HEK293 (cell line): Measurements from ENCODE around the gene CHST8.
A peak's percentile ranks its signal among the peaks of the same experiment; 100 is the strongest.

ENCODE experiments used
- CTCF ChIA-PET: fragments of 350-600 bp; formaldehyde crosslinking; extraction: SDS; loops from one replicate; lab custom pipeline; 2021; ENCODE audit warnings: antibody characterized with exemption; lab: Yijun Ruan, JAX
- POLR2A ChIA-PET: fragments of 300-600 bp; formaldehyde crosslinking; extraction: SDS; loops from one replicate; lab custom pipeline; 2020; ENCODE audit warnings: antibody characterized with exemption, inconsistent platforms; lab: Yijun Ruan, JAX
- H3K27ac ChIP-seq: fragments of 200-500 bp; sonication (Bioruptor generic); 2 replicates; pipeline ENCODE4 v1.5.1; 2014; ENCODE audit warnings: low read depth, low read length, control low read depth, inconsistent platforms; ENCODE audit errors: extremely low read depth
- H3K36me3 ChIP-seq, 2 experiments: fragments of 200-500 bp in 1 of 2; sonication (Bioruptor generic) in 1 of 2; 1 replicate in 1 of 2; 2 replicates in 1 of 2; pipeline ENCODE4 v1.5.1; 2014 to 2017; ENCODE audit warnings: inconsistent platforms in 2 of 2, low read length in 2 of 2; ENCODE audit not compliant: control insufficient read depth in 2 of 2, insufficient read depth in 1 of 2
- H3K4me1 ChIP-seq: fragments of 200-500 bp; sonication (Bioruptor generic); 2 replicates; pipeline ENCODE4 v1.5.1; 2014; ENCODE audit warnings: mild to moderate bottlenecking, low read length, inconsistent platforms; ENCODE audit not compliant: control insufficient read depth, insufficient read depth
- H3K4me3 ChIP-seq: 2 replicates; pipeline ENCODE4 v1.5.1; 2011; ENCODE audit warnings: low read depth, mild to moderate bottlenecking, control low read depth, low read length, moderate library complexity
- H3K9me3 ChIP-seq: fragments of 200-500 bp; sonication (Bioruptor generic); 2 replicates; pipeline ENCODE4 v1.5.1; 2014; ENCODE audit warnings: low read depth, low read length, inconsistent platforms; ENCODE audit not compliant: control insufficient read depth, insufficient read depth
- SCRT1 ChIP-seq: fragments of 450-650 bp; formaldehyde crosslinking; IDR thresholded peaks from 2 replicates; pipeline ENCODE4 v1.5.1; 2016; ENCODE audit warnings: missing biosample characterization, missing genetic modification characterization, borderline replicate concordance
- WT1 ChIP-seq: fragments of 450-650 bp; formaldehyde crosslinking; IDR thresholded peaks from 2 replicates; pipeline ENCODE4 v1.5.1; 2016; ENCODE audit warnings: missing biosample characterization, missing genetic modification characterization
- ZBTB17 ChIP-seq: fragments of 450-650 bp; formaldehyde crosslinking; IDR thresholded peaks from 2 replicates; pipeline ENCODE4 v1.5.1; 2016; ENCODE audit warnings: missing biosample characterization, missing genetic modification characterization
- ZBTB20 ChIP-seq: fragments of 450-650 bp; formaldehyde crosslinking; IDR thresholded peaks from 2 replicates; pipeline ENCODE4 v1.5.1; 2016; ENCODE audit warnings: missing biosample characterization, missing genetic modification characterization
- ZIC2 ChIP-seq: fragments of 450-650 bp; formaldehyde crosslinking; IDR thresholded peaks from 2 replicates; pipeline ENCODE4 v1.5.1; 2016; ENCODE audit warnings: missing biosample characterization, missing genetic modification characterization
- ZNF2 ChIP-seq: fragments of 450-650 bp; formaldehyde crosslinking; IDR thresholded peaks from 2 replicates; pipeline ENCODE4 v1.5.1; 2016; ENCODE audit warnings: missing biosample characterization, missing genetic modification characterization
- ZNF658 ChIP-seq: fragments of 450-650 bp; formaldehyde crosslinking; IDR thresholded peaks from 2 replicates; pipeline ENCODE4; 2016; ENCODE audit warnings: missing biosample characterization, missing genetic modification characterization
- ZNF660 ChIP-seq: fragments of 450-650 bp; IDR thresholded peaks from 2 replicates; pipeline ENCODE4 v1.5.1; 2018; ENCODE audit warnings: missing biosample characterization, mild to moderate bottlenecking, missing genetic modification characterization
- ZNF76 ChIP-seq: fragments of 450-650 bp; formaldehyde crosslinking; IDR thresholded peaks from 2 replicates; pipeline ENCODE4; 2016; ENCODE audit warnings: low read depth, missing biosample characterization, missing genetic modification characterization, borderline replicate concordance
- ZSCAN16 ChIP-seq: fragments of 450-650 bp; formaldehyde crosslinking; IDR thresholded peaks from 2 replicates; pipeline ENCODE4 v1.5.1; 2016; ENCODE audit warnings: missing biosample characterization, missing genetic modification characterization
- TF ChIP-seq, protein P1 (sequence below): fragments of 450-650 bp; formaldehyde crosslinking; IDR thresholded peaks from 2 replicates; pipeline ENCODE4 v1.5.1; 2016; ENCODE audit warnings: missing biosample characterization, missing genetic modification characterization, borderline replicate concordance
- TF ChIP-seq, protein P2 (sequence below): fragments of 450-650 bp; formaldehyde crosslinking; conservative IDR thresholded peaks from 2 replicates; pipeline ENCODE4 v1.5.1; 2016; ENCODE audit warnings: low read depth, missing biosample characterization, missing genetic modification characterization
- TF ChIP-seq, protein P3 (sequence below): fragments of 450-650 bp; formaldehyde crosslinking; IDR thresholded peaks from 2 replicates; pipeline ENCODE4 v1.5.1; 2016; ENCODE audit warnings: missing biosample characterization, missing genetic modification characterization
- TF ChIP-seq, protein P4 (sequence below): fragments of 450-650 bp; formaldehyde crosslinking; IDR thresholded peaks from 2 replicates; pipeline ENCODE4 v1.5.1; 2016; ENCODE audit warnings: missing biosample characterization, missing genetic modification characterization
- TF ChIP-seq, protein P5 (sequence below): fragments of 450-650 bp; formaldehyde crosslinking; IDR thresholded peaks from 2 replicates; pipeline ENCODE4 v1.5.1; 2016; ENCODE audit warnings: missing biosample characterization, missing genetic modification characterization

Gene CHST8

DNA sequence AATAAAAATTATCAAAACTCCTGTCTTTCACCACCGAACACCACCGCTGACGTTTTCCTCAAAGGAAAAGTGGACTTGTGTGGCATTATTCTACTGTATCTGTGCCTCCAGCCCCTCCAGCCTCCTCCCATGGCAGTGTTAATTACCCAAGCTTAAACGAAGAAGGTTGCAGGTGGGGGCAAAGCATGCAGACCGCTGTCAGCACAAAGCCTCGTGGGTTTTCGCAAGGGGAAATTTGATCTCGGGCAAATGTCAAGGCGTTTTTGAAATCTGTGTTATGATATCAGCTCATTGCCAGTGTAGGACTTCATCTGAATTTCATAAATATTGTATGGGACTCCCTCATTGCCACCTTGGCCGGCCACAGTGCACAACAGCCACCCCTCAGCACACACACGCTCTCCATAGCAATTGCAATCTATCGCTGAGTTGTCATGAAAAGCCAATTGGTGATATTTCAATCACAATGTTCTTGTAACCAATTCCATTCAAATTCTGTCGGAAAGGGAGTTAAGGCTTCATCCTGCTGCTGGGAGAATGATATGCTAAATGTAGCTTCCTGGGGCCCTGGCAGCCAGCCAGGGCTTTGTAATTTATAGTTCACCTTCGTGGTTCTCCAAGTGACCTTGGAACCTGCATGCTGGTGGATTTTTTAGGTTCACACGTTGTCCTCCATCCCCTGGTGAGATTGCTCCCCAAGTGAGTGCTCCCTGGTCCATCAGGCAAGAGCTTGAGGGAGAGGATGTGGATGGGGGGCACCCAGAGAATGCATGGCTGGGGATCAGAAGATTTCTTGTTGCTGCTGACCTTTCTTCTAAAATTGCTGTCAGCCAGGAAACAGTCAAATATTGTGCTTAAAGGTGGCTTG, 16.6 kb downstream of the CHST8 start (continued):
- TF ChIP-seq, protein P1, sequence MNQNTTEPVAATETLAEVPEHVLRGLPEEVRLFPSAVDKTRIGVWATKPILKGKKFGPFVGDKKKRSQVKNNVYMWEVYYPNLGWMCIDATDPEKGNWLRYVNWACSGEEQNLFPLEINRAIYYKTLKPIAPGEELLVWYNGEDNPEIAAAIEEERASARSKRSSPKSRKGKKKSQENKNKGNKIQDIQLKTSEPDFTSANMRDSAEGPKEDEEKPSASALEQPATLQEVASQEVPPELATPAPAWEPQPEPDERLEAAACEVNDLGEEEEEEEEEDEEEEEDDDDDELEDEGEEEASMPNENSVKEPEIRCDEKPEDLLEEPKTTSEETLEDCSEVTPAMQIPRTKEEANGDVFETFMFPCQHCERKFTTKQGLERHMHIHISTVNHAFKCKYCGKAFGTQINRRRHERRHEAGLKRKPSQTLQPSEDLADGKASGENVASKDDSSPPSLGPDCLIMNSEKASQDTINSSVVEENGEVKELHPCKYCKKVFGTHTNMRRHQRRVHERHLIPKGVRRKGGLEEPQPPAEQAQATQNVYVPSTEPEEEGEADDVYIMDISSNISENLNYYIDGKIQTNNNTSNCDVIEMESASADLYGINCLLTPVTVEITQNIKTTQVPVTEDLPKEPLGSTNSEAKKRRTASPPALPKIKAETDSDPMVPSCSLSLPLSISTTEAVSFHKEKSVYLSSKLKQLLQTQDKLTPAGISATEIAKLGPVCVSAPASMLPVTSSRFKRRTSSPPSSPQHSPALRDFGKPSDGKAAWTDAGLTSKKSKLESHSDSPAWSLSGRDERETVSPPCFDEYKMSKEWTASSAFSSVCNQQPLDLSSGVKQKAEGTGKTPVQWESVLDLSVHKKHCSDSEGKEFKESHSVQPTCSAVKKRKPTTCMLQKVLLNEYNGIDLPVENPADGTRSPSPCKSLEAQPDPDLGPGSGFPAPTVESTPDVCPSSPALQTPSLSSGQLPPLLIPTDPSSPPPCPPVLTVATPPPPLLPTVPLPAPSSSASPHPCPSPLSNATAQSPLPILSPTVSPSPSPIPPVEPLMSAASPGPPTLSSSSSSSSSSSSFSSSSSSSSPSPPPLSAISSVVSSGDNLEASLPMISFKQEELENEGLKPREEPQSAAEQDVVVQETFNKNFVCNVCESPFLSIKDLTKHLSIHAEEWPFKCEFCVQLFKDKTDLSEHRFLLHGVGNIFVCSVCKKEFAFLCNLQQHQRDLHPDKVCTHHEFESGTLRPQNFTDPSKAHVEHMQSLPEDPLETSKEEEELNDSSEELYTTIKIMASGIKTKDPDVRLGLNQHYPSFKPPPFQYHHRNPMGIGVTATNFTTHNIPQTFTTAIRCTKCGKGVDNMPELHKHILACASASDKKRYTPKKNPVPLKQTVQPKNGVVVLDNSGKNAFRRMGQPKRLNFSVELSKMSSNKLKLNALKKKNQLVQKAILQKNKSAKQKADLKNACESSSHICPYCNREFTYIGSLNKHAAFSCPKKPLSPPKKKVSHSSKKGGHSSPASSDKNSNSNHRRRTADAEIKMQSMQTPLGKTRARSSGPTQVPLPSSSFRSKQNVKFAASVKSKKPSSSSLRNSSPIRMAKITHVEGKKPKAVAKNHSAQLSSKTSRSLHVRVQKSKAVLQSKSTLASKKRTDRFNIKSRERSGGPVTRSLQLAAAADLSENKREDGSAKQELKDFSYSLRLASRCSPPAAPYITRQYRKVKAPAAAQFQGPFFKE (tag by site-specific recombination): no peak
- TF ChIP-seq ZBTB20 (tag by site-specific recombination): peak; percentile 50; the same call in 1 of the 2 replicates
- TF ChIP-seq ZBTB17 (tag by site-specific recombination): no peak
- no peak for TF ChIP-seq SCRT1 (tag by site-specific recombination)
- no peak for TF ChIP-seq ZNF76 (tag by site-specific recombination)

DNA sequence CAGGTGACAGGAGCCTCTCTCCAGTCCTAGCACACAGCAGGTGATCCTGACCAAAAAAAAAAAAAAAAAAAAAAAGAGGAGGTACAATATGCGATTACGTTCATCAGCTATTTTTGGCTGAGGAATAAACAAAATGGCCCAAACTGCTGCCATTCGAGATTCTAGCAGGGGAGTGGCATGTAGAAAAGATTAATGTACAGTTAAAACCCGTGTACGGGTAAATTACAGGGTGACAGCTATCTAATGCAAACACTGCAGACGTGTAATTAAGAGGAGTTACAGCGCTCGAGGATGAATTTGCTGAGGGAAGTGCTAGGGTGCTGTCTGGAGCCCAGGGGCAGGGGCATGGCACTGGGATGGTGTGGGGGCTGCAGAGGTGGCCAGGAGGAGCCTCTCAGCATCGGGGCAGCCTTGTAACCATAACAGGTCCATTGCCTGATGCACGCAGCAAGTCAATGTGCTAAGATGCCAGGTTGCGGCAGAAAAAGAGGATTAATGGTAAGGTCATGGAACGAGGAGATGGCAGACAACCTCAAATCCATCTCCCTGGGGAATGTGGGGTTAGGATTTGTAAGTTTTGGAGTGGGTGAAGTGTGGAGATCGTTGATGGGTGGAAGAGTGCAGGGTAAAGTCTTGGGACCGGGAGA, 17.4 kb downstream of the CHST8 start:
- ChIA-PET CTCF (interaction anchor here (0.5 to 1.5 kb wide), 3 partner anchors 39 to 442 kb away, joined by 3 read pairs; no protein-coding TSS in a partner anchor), POLR2A (interaction anchor here (0.6 to 1.8 kb wide), 2 partner anchors 16 to 156 kb away, joined by 6 to 9 read pairs; no protein-coding TSS in a partner anchor)
- Histone ChIP-seq H3K4me3 (no peak overlapping the region), H3K9me3 (no peaks in the 10 kb centered on the region), H3K27ac (peak overlapping the region; percentile 61; the same call in 1 of the 2 replicates), H3K4me1 (peaks cover 18% of the 10 kb centered on the region), H3K36me3 (no peaks in the 10 kb centered on the region)
- no peak for TF ChIP-seq ZSCAN16 (tag by site-specific recombination)
- peak; percentile 99 for TF ChIP-seq WT1
- TF ChIP-seq ZIC2 (tag by site-specific recombination): peak; percentile 44; the same call in 1 of the 2 replicates
- TF ChIP-seq ZNF658 (tag by site-specific recombination): no peak
- TF ChIP-seq, protein P2, sequence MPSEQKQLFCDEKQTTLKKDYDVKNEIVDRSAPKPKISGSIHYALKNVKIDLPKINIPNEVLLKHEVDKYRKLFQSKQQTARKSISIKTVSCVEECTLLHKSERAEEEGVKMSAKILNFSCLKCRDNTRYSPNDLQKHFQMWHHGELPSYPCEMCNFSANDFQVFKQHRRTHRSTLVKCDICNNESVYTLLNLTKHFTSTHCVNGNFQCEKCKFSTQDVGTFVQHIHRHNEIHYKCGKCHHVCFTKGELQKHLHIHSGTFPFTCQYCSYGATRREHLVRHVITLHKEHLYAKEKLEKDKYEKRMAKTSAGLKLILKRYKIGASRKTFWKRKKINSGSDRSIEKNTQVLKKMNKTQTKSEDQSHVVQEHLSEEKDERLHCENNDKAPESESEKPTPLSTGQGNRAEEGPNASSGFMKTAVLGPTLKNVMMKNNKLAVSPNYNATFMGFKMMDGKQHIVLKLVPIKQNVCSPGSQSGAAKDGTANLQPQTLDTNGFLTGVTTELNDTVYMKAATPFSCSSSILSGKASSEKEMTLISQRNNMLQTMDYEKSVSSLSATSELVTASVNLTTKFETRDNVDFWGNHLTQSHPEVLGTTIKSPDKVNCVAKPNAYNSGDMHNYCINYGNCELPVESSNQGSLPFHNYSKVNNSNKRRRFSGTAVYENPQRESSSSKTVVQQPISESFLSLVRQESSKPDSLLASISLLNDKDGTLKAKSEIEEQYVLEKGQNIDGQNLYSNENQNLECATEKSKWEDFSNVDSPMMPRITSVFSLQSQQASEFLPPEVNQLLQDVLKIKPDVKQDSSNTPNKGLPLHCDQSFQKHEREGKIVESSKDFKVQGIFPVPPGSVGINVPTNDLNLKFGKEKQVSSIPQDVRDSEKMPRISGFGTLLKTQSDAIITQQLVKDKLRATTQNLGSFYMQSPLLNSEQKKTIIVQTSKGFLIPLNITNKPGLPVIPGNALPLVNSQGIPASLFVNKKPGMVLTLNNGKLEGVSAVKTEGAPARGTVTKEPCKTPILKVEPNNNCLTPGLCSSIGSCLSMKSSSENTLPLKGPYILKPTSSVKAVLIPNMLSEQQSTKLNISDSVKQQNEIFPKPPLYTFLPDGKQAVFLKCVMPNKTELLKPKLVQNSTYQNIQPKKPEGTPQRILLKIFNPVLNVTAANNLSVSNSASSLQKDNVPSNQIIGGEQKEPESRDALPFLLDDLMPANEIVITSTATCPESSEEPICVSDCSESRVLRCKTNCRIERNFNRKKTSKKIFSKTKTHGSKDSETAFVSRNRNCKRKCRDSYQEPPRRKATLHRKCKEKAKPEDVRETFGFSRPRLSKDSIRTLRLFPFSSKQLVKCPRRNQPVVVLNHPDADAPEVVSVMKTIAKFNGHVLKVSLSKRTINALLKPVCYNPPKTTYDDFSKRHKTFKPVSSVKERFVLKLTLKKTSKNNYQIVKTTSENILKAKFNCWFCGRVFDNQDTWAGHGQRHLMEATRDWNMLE (tag by site-specific recombination): 0 out of 2 replicates have a peak, but pooled peaks have one; percentile 2
- TF ChIP-seq, protein P3, sequence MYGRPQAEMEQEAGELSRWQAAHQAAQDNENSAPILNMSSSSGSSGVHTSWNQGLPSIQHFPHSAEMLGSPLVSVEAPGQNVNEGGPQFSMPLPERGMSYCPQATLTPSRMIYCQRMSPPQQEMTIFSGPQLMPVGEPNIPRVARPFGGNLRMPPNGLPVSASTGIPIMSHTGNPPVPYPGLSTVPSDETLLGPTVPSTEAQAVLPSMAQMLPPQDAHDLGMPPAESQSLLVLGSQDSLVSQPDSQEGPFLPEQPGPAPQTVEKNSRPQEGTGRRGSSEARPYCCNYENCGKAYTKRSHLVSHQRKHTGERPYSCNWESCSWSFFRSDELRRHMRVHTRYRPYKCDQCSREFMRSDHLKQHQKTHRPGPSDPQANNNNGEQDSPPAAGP (tag by site-specific recombination): peak; percentile 96
- TF ChIP-seq ZNF2 (tag by site-specific recombination): peak; percentile 72
- TF ChIP-seq, protein P4, sequence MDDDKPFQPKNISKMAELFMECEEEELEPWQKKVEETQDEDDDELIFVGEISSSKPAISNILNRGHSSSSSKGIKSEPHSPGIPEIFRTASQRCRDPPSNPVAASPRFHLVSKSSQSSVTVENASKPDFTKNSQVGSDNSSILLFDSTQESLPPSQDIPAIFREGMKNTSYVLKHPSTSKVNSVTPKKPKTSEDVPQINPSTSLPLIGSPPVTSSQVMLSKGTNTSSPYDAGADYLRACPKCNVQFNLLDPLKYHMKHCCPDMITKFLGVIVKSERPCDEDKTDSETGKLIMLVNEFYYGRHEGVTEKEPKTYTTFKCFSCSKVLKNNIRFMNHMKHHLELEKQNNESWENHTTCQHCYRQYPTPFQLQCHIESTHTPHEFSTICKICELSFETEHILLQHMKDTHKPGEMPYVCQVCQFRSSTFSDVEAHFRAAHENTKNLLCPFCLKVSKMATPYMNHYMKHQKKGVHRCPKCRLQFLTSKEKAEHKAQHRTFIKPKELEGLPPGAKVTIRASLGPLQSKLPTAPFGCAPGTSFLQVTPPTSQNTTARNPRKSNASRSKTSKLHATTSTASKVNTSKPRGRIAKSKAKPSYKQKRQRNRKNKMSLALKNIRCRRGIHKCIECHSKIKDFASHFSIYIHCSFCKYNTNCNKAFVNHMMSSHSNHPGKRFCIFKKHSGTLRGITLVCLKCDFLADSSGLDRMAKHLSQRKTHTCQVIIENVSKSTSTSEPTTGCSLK (tag by site-specific recombination): no peak
- no peak for TF ChIP-seq ZNF660 (tag by site-specific recombination)
- TF ChIP-seq, protein P5, sequence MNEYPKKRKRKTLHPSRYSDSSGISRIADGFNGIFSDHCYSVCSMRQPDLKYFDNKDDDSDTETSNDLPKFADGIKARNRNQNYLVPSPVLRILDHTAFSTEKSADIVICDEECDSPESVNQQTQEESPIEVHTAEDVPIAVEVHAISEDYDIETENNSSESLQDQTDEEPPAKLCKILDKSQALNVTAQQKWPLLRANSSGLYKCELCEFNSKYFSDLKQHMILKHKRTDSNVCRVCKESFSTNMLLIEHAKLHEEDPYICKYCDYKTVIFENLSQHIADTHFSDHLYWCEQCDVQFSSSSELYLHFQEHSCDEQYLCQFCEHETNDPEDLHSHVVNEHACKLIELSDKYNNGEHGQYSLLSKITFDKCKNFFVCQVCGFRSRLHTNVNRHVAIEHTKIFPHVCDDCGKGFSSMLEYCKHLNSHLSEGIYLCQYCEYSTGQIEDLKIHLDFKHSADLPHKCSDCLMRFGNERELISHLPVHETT (tag by site-specific recombination): peak; percentile 50; the same call in 1 of the 2 replicates
